Testis (tissue), 2 donors: ENCODE results near the gene PILRA.

ENCODE experiments used
- CTCF ChIP-seq, 3 experiments: fragments of 450-650 bp in 2 of 3; fragments of 200-600 bp in 1 of 3; sonication (generic) in 1 of 3; IDR thresholded peaks; one replicate each; pipeline ENCODE4 v1.5.1; 2016 to 2019; ENCODE audit warnings: antibody characterized with exemption in 3 of 3, mild to moderate bottlenecking in 2 of 3, moderate library complexity in 1 of 3
- POLR2A ChIP-seq: fragments of 450-650 bp; IDR thresholded peaks from one replicate; pipeline ENCODE4 v1.6.1; 2017; ENCODE audit warnings: antibody characterized with exemption, mild to moderate bottlenecking, moderate library complexity

- TF ChIP-seq CTCF (IDR thresholded peaks at IDR 0.05) = no peak
- TF ChIP-seq POLR2A = no peak
These were observed 2.8 kb downstream of the PILRA start for GRCh38 chr7:100376066-100376465.
